ENCODE data around the gene AFAP1.

- TF ChIP-seq CTCF (IDR thresholded peaks at IDR 0.05) (no peak), POLR2A (IDR thresholded peaks at IDR 0.05) (no peak)
Observed at GRCh38 chr4:7782783-7783182, 156.9 kb downstream of the AFAP1 start.

Measured in lower leg skin (tissue), 3 donors.